Measurements from ENCODE around the gene HRK.

The HRK gene

DNA sequence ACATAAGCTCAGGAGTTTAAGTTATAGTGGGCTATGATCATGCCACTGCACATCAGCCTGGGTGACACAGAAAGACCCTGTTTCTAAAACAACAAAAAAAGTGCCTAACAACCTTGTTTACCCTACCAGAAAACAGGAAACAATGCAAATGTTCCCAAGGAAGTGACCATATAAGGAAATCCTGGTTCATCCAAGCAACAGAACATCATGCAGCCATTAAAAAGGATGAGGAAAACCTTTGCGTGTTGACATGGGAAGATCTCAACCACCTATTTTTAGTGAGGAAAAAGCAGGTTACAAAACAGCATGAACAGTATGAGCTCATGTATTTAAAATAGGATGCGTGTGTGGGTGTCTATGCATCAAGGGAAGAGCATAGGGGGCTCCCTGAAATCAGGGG is 13.7 kb downstream of the HRK start:
- no peak for DNase-seq (ENCODE audit: low read depth in 2 of 2)

DNA sequence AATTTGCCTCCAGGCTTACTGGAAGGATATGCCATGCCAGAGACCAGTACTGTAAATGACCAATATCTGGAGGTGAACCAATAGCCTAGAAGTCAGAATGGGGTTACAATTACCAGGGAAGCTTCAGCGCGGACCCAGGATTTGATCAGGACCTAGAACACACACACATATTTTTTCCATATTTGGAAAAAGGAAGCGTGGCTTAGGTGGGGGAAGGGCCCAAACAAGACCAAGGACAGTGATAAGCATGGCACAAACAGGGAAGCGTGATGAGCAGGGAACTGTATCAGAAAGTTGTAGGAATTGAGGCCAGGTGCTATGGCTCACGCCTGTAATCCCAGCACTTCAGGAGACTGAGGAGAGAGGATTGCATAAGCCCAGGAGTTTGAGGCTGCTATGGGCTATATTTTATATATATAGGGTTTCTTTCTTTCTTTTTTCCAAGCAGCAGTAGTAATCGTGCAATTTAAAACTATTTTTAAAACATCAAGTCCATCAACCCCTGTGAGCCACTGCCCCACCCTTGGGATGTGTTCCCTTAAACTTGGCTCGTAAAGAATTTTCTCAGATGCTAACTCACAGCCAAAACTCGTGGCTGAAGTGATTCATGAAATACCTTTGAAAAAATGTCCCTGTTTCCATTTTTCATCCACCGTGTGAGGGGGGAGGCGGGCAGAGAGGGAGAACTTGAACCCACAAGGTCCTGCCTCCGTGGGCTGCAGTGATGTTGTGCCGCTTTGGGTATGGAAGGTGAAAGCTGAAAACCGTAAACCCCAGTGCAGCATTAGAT is 16.7 kb downstream of the HRK start:
- DNase-seq (ENCODE audit: low read depth in 2 of 2) = no peak

DNA sequence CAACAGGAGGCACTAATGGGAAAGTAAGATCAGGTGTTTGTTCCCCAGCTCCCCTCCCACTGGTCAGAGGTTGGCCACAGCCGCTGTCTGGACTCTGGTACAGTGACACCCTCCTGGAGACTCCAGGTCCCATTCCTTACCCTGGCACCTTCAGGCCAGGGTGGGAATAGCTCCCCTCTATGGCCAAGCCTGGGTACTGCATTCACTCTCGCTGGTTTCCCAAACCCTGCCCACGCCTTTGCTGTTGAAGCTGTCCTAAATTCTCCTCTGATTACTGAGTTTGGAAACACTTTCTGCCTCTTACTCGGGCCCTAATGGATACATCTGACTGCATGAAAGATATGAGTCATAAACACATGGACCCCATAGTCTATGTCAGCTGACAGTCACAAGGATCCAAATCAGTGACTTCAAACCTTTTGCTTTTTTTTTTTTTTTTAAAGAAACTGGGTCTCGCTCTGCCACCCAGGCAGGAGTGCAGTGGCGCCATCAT is 17.9 kb downstream of the HRK start:
- no peak for DNase-seq (ENCODE audit: low read depth in 2 of 2)

DNA sequence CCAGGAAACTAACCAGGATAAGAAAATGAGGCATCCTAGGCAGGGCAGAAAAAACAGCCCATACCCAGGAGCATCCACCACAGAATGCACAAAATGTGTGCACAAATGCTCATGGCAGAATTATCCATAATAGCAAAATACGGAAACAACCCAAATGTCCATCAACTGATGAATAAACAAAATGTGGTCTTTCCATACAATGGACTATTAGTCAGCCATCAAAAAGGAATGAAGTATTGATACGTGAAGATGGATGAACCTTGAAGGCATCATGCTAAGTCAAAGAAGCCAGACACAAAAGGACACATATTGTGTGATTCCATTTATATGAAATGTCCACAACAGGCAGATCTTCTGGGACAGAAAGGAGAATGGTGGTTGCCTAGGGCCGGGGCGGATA is 19.1 kb downstream of the HRK start:
- no peak for DNase-seq (ENCODE audit: low read depth in 2 of 2)

DNA sequence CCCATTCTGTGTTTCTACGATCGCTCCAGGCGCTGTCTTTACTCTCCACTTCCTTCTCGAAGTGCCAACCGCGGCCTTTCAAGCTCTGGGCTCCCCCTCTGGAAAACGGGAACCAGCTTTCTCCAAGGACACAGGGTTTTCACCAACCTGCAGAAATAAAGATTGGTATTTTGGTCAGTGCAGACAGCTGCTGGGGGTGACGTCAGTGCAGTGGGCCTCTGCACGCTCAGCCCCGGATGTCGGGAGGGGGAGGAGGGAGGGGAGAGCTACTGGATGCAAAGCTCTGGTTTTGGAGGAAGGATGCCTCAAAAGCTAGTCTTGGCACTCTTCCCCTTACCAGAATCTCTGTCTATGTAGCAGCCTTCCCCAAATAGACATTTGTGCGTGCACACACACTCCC is 19.9 kb downstream of the HRK start:
- DNase-seq (ENCODE audit: low read depth in 2 of 2) = no peak

DNA sequence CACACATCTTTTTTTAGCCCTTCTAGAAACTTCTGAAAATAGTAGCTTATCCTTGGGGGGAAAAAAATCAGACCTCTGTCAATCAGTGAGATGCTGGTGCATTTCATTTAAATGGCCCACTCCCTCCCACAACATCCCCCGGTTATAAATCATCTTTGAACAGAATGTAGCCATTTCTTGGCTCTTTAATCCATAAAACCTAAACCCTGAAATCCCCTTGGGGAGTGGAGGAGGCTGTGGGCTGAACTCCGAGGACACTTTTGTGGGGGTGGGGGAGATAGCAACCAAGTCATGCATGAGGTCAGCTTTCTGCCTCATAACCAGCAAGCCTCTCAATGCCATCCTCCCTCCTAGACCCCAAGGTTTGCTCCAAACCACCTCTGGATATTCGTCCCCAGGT is 21.0 kb downstream of the HRK start:
- DNase-seq (ENCODE audit: low read depth in 2 of 2) = no peak

DNA sequence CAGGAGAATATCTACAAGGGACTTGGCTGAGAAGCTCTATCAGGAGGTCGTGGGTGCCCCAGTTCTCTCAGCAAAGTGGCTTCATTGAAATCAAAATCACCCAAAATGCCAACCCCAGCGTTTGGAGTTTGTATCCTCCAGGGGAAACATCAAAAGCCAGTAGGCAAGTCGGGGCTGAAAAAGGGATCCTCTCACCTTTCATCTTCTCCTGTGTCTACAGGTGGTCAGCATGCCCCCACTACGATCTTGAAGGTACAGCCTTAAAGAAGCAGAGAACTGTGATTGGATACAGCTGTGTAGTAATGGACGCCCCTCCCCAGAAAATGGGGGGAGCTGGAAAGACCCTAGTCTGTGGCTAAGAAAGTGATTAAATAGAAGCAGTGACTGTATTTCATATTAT is 22.2 kb downstream of the HRK start:
- no peak for DNase-seq (ENCODE audit: low read depth in 2 of 2)

DNA sequence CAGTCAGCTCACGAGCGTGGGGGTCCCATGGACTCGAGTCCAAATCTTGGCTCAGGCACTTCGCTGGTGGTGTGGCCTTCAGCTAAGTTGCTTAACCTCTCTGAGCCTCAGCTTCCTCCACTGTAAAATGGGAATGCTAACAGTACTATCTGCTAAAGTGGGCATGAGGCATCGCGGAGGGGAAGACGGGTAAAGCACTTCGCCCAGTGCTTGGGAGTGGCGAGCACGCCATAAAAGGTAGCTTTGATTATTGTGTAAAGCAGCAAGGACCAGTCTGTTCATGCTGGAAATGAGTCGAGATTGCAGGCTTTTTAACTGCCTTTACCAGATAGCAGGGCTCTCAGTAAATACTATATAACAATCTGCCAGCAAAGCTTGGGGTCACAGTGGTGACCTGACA is 24.5 kb downstream of the HRK start:
- no peak for DNase-seq (ENCODE audit: low read depth in 2 of 2)

DNA sequence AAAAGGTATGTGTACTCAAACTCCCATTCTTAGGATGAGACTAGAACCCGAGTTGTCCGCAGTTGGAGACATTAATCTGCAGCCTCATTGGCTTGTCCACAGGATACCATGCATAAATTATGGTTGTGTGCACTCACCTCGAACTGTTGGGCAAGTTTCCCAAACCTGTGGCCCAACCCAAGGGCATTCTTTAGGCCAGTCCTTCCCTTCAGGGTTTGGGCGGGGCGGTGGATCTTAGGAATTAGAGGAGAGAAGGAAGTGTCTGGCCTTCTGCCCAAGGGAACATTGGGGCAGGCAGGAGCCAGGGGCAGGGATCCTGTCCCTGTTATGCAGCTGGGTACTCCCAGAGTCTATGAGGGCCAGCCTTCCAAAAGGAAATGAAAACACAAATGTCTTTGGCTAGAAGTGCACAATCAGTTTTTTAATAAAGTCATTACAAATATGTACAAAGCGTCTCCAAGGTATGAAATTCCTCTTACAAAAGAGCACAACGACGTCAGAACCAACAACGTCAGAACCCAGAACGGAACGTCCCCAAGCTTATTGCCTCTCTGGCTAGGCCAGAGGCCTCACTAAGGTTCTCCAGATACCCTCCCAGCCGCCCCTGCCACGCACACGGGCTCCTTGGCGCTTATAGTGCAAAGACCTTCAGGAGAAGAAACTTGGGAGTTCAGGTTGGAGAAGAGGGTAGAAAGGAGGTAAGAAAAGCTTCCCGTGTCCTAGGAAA is 25.3 kb downstream of the HRK start:
- no peak for DNase-seq (ENCODE audit: low read depth in 2 of 2)

DNA sequence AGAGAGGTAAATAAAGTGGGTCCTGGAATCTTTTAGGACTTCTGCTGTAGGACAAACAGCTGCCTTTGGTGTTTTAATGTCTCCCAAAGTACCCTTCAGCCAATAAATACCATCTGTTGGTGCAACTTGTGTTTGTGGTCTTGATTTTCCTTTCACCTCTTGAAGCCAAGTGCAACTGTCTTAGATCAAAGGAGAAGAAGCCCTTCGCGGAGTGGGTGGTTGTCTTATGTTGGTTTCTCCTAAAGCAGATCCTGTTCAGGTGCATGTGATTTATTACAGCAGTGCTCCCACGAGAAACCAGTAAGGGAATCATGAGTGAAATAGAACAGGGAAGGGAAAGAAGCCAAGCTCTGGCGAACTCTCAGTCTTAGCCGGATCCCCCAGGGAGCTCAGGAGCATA is 27.7 kb downstream of the HRK start:
- DNase-seq (ENCODE audit: low read depth in 2 of 2) = no peak

DNA sequence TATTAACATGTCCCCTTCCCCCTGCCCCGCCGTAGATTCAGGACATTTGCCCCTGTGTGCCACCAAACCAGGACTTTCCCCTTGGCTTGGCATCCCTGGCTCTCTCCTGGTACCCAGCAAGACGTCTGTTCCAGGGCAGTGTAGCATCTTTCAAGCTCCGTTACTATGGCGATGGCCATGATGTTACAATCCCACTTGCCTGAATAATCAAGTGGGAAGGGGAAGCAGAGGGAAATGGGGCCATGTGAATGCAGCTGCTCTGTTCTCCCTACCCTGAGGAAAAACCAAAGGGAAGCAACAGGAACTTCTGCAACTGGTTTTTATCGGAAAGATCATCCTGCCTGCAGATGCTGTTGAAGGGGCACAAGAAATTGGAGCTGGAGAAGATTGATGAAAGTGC is 28.9 kb downstream of the HRK start:
- no peak for DNase-seq (ENCODE audit: low read depth in 2 of 2)

DNA sequence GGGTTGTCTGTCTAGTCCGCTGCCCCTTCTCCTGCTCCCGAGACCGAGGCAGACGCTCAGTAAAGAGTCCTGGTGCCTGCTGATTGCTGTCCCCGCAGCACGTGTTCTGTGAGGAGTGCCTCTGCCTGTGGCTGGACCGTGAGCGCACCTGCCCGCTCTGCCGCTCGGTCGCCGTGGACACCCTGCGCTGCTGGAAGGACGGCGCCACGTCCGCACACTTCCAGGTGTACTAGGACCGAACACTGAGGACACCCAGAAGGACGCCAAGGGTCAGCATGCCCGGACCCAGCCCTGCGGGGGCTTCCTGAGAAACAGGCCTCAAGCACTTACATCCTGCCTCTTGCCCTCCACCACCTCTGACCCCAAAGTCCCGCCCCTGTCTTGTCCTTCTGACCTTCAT is 32.0 kb downstream of the HRK start:
- DNase-seq (ENCODE audit: low read depth in 2 of 2) = no peak

DNA sequence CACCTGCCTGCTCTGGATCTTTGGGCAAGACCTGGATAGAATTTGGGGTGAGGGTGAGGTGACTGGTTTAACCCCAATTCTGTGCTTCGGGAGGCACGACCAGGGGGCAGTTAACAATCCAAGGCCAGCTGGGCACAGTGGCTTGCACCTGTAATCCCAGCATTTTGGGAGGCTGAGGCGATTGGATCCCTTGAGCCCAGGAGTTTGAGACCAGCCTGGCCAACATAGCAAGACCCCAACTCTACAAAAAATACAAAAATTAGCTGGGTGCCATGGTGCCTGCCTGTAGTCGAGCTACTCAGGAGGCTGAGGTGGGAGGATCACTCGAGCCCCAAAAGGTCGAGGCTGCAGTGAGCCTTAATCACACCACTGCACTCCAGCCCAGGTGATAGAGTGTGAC is 38.2 kb downstream of the HRK start:
- no peak for DNase-seq (ENCODE audit: low read depth in 2 of 2)

DNA sequence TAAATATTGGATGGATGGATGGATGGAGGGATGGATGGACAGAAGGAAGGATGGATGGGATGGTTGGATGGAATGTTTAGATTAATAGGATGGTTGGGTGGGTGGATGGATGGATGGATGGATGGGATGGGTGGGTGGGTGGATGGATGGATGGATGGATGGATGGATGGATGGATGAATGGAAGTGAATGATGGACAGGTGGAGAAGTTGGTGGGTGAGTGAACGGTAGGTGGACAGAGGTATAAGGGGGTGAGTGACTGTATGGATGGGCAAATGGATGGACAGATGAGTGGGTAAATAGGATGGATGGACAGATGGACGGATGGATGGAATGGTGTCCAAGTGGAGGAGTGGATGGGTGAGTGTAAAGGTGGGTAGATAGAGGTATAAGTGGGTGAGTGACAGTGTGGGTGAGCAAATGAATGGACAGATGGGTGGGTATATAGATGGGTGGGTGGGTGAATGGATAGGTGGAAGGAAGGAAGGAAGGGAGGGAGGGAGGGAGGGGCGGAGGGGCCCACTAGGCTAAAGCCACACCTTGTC is 41.9 kb downstream of the HRK start:
- no peak for DNase-seq (ENCODE audit: low read depth in 2 of 2)

DNA sequence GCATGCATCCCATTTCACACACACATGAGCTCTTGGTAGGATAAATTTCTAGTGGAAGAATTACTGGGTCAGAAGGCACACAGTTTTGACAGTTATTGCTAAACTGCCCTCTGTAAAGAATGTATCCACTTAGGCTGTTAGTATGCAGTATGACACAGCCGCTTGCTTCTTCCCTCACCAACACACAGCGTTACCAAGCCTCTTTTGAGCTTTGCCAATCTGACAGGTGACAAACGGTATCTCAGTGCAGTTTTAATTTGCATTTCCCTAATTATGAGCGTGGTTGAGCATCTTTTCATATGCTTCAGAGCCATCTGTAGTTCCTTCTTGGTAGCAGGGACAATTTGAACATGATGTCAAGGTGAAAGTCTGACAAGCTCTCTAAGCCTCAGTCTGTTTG is 42.9 kb downstream of the HRK start:
- DNase-seq (ENCODE audit: low read depth in 2 of 2) = no peak

DNA sequence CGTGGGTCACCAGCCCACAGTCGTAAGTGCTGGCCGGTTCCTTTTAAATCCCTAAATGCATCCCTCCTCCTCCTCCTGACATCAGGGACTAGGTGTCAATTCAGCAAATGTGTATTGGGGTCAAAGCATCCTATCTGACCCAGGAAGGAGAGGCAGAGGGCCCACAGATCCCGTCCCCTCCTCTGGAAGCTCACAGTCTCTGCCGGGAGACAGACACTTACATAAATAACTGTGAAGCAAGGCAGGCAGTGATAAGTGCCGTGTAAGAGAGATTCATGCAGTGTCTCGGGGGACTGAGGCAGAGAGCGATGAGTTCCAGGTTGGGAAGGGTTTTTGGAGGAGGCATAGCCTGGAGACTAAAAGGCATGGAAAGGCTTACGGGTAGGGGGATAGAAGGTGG is 44.1 kb downstream of the HRK start:
- DNase-seq (ENCODE audit: low read depth in 2 of 2) = no peak

DNA sequence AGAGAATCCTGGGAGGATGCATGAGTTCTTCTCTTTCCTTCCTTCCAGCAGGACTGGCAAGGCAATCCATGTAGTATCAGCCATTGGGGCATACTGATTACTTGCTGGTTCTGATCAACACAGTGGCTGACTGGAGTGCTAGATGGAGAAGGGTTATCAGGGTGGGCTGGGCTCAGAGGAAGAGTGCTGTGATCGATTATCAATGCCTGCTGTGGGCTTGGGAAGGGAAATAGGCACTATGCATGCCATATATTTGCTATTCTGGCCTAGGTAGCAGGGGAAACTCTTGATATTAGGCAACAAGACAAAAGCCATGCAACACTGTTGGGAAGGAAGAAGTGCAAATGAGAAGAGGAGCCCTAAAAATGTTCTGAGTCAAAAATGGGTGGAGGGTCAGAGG is 45.8 kb downstream of the HRK start:
- no peak for DNase-seq (ENCODE audit: low read depth in 2 of 2)

DNA sequence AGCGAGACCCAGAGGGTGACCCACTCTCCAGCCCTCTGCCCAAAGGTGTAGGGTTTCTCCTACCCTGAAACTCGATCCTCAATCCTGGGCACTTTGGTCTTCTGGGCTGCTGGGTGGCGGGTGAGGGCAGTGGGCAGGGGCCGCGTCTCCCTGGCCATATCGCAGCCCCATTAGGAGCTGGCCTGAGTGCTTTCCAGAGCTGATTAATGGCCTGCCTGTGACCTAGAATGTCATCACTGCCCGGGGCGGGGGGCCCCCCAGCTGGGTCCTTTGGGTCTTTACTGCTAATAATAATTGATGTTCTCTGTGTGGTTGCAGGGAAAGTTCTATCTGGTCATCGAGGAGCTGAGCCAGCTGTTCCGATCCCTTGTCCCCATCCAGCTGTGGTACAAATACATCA is 47.8 kb downstream of the HRK start:
- no peak for DNase-seq (ENCODE audit: low read depth in 2 of 2)

DNA sequence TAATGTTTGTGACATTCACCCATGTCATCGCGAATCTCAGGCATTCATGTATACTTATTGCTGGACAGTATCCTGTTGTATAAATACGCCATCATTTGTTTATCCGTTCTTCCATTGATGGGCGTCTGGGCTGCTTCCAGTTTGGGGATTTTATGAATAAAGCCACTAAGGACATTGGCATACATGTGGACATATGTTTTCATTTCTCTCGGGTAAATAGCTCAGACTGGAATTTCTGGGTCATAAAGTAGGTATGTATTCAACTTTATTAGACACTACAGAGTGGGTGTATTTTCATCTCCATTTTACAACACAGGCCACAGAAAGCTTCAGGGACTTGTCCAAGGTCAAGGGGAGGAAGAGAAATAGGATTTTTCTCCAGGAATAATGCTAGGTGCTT is 48.9 kb downstream of the HRK start:
- no peak for DNase-seq (ENCODE audit: low read depth in 2 of 2)

DNA sequence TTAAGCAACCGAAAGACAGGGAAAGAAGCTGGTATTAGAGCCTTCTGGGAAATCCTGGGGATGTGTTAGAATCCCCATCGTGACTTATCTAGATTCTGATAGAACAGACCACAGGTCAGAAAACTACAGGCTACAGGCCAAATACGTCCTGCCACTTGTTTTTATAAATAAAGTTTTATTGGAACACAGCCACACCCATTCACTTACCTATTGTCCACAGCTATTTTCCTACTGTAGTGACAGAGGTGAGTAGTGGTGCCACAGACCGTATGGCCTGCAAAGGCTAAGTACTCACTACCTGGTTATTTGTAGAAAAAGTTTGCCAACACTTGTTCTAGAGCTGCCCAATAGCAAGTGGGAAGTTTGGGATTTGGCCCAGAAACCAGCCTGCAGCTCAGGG is 53.8 kb downstream of the HRK start:
- DNase-seq (ENCODE audit: low read depth in 2 of 2) = no peak

DNA sequence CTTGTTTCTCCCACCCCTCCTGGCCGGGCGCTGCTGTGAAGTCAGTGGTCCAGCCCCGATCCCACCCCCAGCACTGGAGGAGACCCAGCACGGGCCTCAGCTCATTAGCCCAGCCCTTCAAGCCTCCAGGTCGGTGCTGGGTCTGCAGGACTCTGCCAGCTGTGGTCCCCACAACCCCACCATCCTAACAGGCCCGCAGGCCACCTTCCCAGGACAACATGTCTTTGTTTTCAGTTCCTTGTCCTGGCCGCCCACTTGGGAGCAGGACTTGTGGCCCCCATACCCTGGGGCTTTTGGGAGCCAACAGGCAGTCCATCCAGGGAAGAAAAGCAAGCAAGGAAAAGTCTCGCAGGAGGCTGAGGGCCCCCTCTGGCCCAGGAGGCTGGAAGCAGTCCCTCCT is 60.0 kb downstream of the HRK start:
- no peak for DNase-seq (ENCODE audit: low read depth in 2 of 2)

DNA sequence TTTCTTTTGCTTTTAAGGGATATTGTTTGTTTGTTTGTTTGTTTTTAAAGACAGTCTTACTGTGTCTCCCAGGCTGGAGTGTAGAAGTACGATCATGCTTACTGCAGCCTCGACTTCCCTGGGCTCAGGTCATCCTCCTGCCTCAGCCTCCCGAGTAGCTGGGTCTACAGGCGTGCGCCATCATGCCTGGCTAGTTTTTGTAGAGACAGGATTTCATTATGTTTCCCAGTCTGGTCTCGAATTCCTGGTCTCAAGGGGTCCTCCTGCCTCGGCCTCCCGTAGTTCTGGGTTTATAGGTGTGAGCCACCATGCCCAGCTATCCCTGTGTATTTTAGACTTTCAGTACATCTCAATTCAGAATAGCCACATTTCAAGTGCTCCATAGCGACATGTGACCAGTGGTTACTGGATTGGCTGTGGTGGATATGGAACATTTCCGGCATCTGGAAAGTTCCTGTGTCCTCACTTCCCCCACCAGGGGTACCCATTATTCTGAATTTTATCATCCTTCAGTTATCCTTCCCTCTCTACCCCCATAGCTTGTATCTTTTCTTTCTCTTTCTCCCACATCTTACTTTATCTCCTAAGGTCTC is 61.1 kb downstream of the HRK start:
- no peak for DNase-seq (ENCODE audit: low read depth in 2 of 2)

Data from stimulated activated CD4-positive, alpha-beta T cell treated with anti-CD3 and anti-CD28 coated beads, Interleukin-15, amount 100 ng/mL, for 48 hours (primary cell).